Measurements from ENCODE around the gene CAPN2. TPM values are rescaled to one million over a fixed set of nuclear protein-coding genes. Genes with fewer than 3 reads are reported as not detected.
A peak's percentile ranks its signal among the peaks of the same experiment; 100 is the strongest.

Gene CAPN2
- total and polyA plus RNA-seq, 3 donors from 2014 or later: 99.0 to 179 (median 174) TPM

GRCh38 chr1:223706077-223706973, 6.0 kb upstream of the CAPN2 start:
- Histone ChIP-seq H3K36me3 (ENCODE audit: low read depth, missing control alignments) (no peaks in the 10 kb centered on the region), H3K4me3 (no peak overlapping the region), H3K4me1 (peaks cover 54% of the 10 kb centered on the region), H3K27ac (peak overlapping the region; percentile 73 to 89), H3K27me3 (no peaks in the 10 kb centered on the region), H3K9me3 (no peaks in the 10 kb centered on the region)
- intact Hi-C loops (cut with DNase I; ENCODE audit: low total_unique reads): no loop called here
- TF ChIP-seq POLR2A (IDR thresholded peaks at IDR 0.05): no peak
- no peak for TF ChIP-seq CTCF (IDR thresholded peaks at IDR 0.05)
- WGBS, 2 donors: 63 to 64% methylated on average over 12 of the region's 12 CpGs
- DNase-seq: no peak

GRCh38 chr1:223707256-223708000, 4.9 kb upstream of the CAPN2 start:
- no peak overlapping the region for H3K4me3 ChIP-seq
- peak overlapping the region; percentile 73 to 89 for H3K27ac ChIP-seq
- no peaks in the 10 kb centered on the region for H3K36me3 ChIP-seq (ENCODE audit: low read depth, missing control alignments)
- intact Hi-C loops (cut with DNase I; ENCODE audit: low total_unique reads): no loop called here
- no peaks in the 10 kb centered on the region for H3K27me3 ChIP-seq
- no peak for TF ChIP-seq POLR2A (IDR thresholded peaks at IDR 0.05)
- TF ChIP-seq CTCF (IDR thresholded peaks at IDR 0.05): no peak
- H3K4me1 ChIP-seq: peaks cover 50% of the 10 kb centered on the region
- H3K9me3 ChIP-seq: no peaks in the 10 kb centered on the region
- 41% methylated on average over 6 of the region's 6 CpGs for WGBS, 2 donors
- peak; percentile 84 for DNase-seq

- 60 to 81% methylated on average over 5 of the region's 5 CpGs for WGBS, 2 donors
- H3K36me3 ChIP-seq (ENCODE audit: low read depth, missing control alignments): no peaks in the 10 kb centered on the region
- no peak for DNase-seq
- H3K27ac ChIP-seq: peak overlapping the region; percentile 73 to 89
- H3K27me3 ChIP-seq: no peaks in the 10 kb centered on the region
- no peak overlapping the region for H3K4me3 ChIP-seq
- no peaks in the 10 kb centered on the region for H3K9me3 ChIP-seq
- TF ChIP-seq CTCF (IDR thresholded peaks at IDR 0.05) (no peak), POLR2A (IDR thresholded peaks at IDR 0.05) (no peak)
- intact Hi-C loops (cut with DNase I; ENCODE audit: low total_unique reads): no loop called here
- H3K4me1 ChIP-seq: peaks cover 50% of the 10 kb centered on the region
Observed at GRCh38 chr1:223708001-223708359, 4.4 kb upstream of the CAPN2 start.

GRCh38 chr1:223708651-223709268, 3.6 kb upstream of the CAPN2 start:
- intact Hi-C loops (cut with DNase I; ENCODE audit: low total_unique reads): no loop called here
- Histone ChIP-seq H3K4me3 (no peak overlapping the region), H3K27me3 (no peaks in the 10 kb centered on the region), H3K9me3 (no peaks in the 10 kb centered on the region), H3K4me1 (peaks cover 53% of the 10 kb centered on the region), H3K27ac (peak overlapping the region in 1 of 2 donors; percentile 89), H3K36me3 (ENCODE audit: low read depth, missing control alignments) (no peaks in the 10 kb centered on the region)
- WGBS, 2 donors: 90 to 95% methylated on average over 3 of the region's 3 CpGs
- DNase-seq: no peak
- no peak for TF ChIP-seq POLR2A (IDR thresholded peaks at IDR 0.05)
- TF ChIP-seq CTCF (IDR thresholded peaks at IDR 0.05): no peak

Measured in testis (tissue), 3 donors.